ENCODE measurements around the gene ZDHHC5.

ZDHHC5 gene
- 88.7 to 187 (median 149) reads per million in 9 experiments for total RNA-seq

DNA sequence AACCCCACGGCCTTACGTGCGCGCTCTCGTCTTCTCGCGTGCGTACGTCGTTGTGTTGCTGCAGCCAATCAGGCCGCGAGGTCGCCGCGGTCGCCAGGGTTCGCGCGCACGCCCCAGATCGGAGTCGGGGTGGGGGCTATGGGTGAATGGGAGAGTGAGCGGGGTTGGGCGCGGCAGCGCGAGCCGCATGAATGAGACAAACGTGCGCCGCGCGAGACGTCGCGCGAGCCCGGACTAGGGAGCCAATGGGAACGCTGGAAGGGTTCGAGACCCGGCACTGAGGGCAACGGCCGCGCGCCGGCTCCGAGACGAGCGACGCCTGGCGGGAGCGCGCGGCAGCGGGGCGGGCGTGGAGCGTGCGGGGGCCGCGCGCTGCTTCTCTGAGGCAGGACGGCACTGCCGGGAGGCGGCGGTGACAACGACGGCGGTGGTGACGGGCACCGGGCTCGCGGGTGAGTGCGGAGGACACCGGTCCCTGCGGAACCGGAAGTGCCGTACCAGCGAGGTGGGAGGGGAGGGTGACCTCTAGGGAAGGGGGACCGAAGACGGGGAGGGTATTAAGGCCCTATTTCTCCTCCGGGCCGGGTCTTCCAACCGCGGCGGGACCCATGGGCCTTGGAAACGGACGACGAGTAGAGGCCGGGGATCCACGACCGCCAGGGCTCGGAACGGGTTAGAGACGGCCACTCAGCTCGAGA, at the start of gene ZDHHC5:
Gene ZDHHC5 (plus strand): TSS at position 379 of the 698 bp plus-strand sequence. CDS start 4,977 bp downstream, outside the sequence.
- Mint-ChIP-seq H3K4me3 (peak within 1 kb of the TSS; percentile 98 to 99), H3K9me3 (no peaks in the 10 kb centered on the region), H3K4me1 (ENCODE audit: low read depth in 2 of 2) (peaks cover 32 to 37% of the 10 kb centered on the region in 2 donors), H3K27me3 (no peaks in the 10 kb centered on the region), H3K27ac (peak within 1 kb of the TSS; percentile 98 to 99), H3K36me3 (ENCODE audit: insufficient read depth) (peaks cover 40% of the 10 kb centered on the region)
- ATAC-seq (replicated peaks), result peak; percentile 80
- DNase-seq, result peak; percentile 99

- DNase-seq, result no peak
- Mint-ChIP-seq H3K27ac (no peak overlapping the region), H3K36me3 (ENCODE audit: insufficient read depth) (no peaks in the 10 kb centered on the region), H3K27me3 (peaks cover 41 to 52% of the 10 kb centered on the region in 2 donors), H3K9me3 (peaks cover 0 to 3% of the 10 kb centered on the region in 2 donors), H3K4me3 (no peak overlapping the region), H3K4me1 (ENCODE audit: low read depth in 2 of 2) (no peaks in the 10 kb centered on the region)
- ATAC-seq (replicated peaks), result no peak
Measured at GRCh38 chr11:57618438-57618837, 49.5 kb upstream of the ZDHHC5 start.

GRCh38 chr11:57619331-57619730, 48.6 kb upstream of the ZDHHC5 start:
- H3K4me1 Mint-ChIP-seq (ENCODE audit: low read depth in 2 of 2), result no peaks in the 10 kb centered on the region
- peaks cover 0 to 3% of the 10 kb centered on the region in 2 donors for H3K9me3 Mint-ChIP-seq
- no peak overlapping the region for H3K4me3 Mint-ChIP-seq
- no peaks in the 10 kb centered on the region for H3K36me3 Mint-ChIP-seq (ENCODE audit: insufficient read depth)
- DNase-seq, result no peak
- H3K27me3 Mint-ChIP-seq, result peaks cover 41 to 44% of the 10 kb centered on the region in 2 donors
- no peak overlapping the region for H3K27ac Mint-ChIP-seq
- no peak for ATAC-seq (replicated peaks)

- H3K27ac Mint-ChIP-seq, result no peak overlapping the region
- H3K36me3 Mint-ChIP-seq (ENCODE audit: insufficient read depth), result no peaks in the 10 kb centered on the region
- peaks cover 32 to 34% of the 10 kb centered on the region in 2 donors for H3K27me3 Mint-ChIP-seq
- H3K4me3 Mint-ChIP-seq, result no peak overlapping the region
- H3K9me3 Mint-ChIP-seq, result peaks cover 0 to 3% of the 10 kb centered on the region in 2 donors
- no peak for DNase-seq
- no peaks in the 10 kb centered on the region for H3K4me1 Mint-ChIP-seq (ENCODE audit: low read depth in 2 of 2)
- ATAC-seq (replicated peaks), result no peak
Measured at GRCh38 chr11:57620467-57620866, 47.4 kb upstream of the ZDHHC5 start.

- peaks cover 14 to 23% of the 10 kb centered on the region in 2 donors for H3K27me3 Mint-ChIP-seq
- peaks cover 0 to 3% of the 10 kb centered on the region in 2 donors for H3K9me3 Mint-ChIP-seq
- no peak overlapping the region for H3K27ac Mint-ChIP-seq
- H3K4me3 Mint-ChIP-seq, result no peak overlapping the region
- H3K36me3 Mint-ChIP-seq (ENCODE audit: insufficient read depth), result no peaks in the 10 kb centered on the region
- no peak for ATAC-seq (replicated peaks)
- H3K4me1 Mint-ChIP-seq (ENCODE audit: low read depth in 2 of 2), result no peaks in the 10 kb centered on the region
- no peak for DNase-seq
Measured at GRCh38 chr11:57622263-57622662, 45.7 kb upstream of the ZDHHC5 start.

- H3K27me3 Mint-ChIP-seq, result peaks cover 14 to 23% of the 10 kb centered on the region in 2 donors
- H3K9me3 Mint-ChIP-seq, result peaks cover 0 to 1% of the 10 kb centered on the region in 2 donors
- DNase-seq, result no peak
- no peak for ATAC-seq (replicated peaks)
- no peaks in the 10 kb centered on the region for H3K36me3 Mint-ChIP-seq (ENCODE audit: insufficient read depth)
- H3K4me1 Mint-ChIP-seq (ENCODE audit: low read depth in 2 of 2), result no peaks in the 10 kb centered on the region
- H3K4me3 Mint-ChIP-seq, result no peak overlapping the region
- no peak overlapping the region for H3K27ac Mint-ChIP-seq
Measured at GRCh38 chr11:57624864-57625263, 43.0 kb upstream of the ZDHHC5 start.

DNA sequence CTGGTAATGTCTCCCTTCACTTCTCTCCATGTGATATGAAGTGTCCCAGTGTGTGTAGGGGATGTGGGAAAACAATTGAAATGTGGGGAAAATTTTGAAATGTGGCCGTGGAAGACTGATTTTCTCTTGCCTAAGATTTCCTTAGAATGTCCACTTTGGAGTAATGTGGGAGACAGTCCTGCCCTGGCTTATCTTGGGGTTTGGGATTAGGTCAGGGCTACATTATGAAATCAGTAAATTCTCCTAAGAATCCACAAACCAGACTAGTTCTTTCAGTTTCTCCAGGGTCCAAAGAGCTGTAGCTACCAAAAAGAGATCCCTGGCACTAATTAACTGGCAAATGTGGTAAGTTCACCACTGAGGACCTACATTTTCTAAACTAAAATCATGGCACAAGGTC, 41.0 kb upstream of the ZDHHC5 start:
- no peaks in the 10 kb centered on the region for H3K9me3 Mint-ChIP-seq
- no peaks in the 10 kb centered on the region for H3K4me1 Mint-ChIP-seq (ENCODE audit: low read depth in 2 of 2)
- peaks cover 20 to 21% of the 10 kb centered on the region in 2 donors for H3K27me3 Mint-ChIP-seq
- DNase-seq (no peak), ATAC-seq (replicated peaks) (no peak)
- no peak overlapping the region for H3K4me3 Mint-ChIP-seq
- no peaks in the 10 kb centered on the region for H3K36me3 Mint-ChIP-seq (ENCODE audit: insufficient read depth)
- H3K27ac Mint-ChIP-seq, result no peak overlapping the region

GRCh38 chr11:57630171-57630570, 37.7 kb upstream of the ZDHHC5 start:
- Mint-ChIP-seq H3K27me3 (peaks cover 28 to 31% of the 10 kb centered on the region in 2 donors), H3K36me3 (ENCODE audit: insufficient read depth) (no peaks in the 10 kb centered on the region), H3K4me3 (no peak overlapping the region), H3K4me1 (ENCODE audit: low read depth in 2 of 2) (no peaks in the 10 kb centered on the region), H3K9me3 (no peaks in the 10 kb centered on the region), H3K27ac (no peak overlapping the region)
- DNase-seq (no peak), ATAC-seq (replicated peaks) (no peak)

DNA sequence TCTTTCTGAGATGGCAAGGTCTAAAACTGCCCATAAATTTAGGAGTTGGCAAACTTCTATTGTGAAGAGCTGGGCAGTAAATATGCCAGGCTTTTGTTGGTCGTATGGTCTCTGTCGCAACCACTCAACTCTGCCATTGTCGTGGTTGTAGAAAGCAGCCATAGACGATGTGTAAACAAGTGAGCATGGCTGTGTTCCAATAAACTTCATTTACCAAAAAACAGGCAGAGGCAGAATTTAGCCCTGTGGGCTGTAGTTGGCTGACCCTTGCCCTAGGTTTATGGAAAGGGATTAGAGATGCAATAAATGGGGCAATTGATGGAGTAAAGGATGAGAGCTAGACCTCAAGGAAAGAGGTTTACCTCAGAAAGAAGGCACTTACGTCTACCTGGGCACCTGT, 35.8 kb upstream of the ZDHHC5 start:
- Mint-ChIP-seq H3K36me3 (ENCODE audit: insufficient read depth) (no peaks in the 10 kb centered on the region), H3K27me3 (peaks cover 35 to 40% of the 10 kb centered on the region in 2 donors), H3K9me3 (no peaks in the 10 kb centered on the region), H3K27ac (no peak overlapping the region), H3K4me3 (no peak overlapping the region), H3K4me1 (ENCODE audit: low read depth in 2 of 2) (no peaks in the 10 kb centered on the region)
- DNase-seq (no peak), ATAC-seq (replicated peaks) (no peak)

- H3K4me3 Mint-ChIP-seq, result no peak overlapping the region
- no peaks in the 10 kb centered on the region for H3K9me3 Mint-ChIP-seq
- H3K4me1 Mint-ChIP-seq (ENCODE audit: low read depth in 2 of 2), result peaks cover 8 to 10% of the 10 kb centered on the region in 2 donors
- no peak overlapping the region for H3K27ac Mint-ChIP-seq
- no peak for ATAC-seq (replicated peaks)
- peaks cover 49 to 54% of the 10 kb centered on the region in 2 donors for H3K27me3 Mint-ChIP-seq
- no peak for DNase-seq
- no peaks in the 10 kb centered on the region for H3K36me3 Mint-ChIP-seq (ENCODE audit: insufficient read depth)
Measured at GRCh38 chr11:57633394-57634070, 34.4 kb upstream of the ZDHHC5 start.

DNA sequence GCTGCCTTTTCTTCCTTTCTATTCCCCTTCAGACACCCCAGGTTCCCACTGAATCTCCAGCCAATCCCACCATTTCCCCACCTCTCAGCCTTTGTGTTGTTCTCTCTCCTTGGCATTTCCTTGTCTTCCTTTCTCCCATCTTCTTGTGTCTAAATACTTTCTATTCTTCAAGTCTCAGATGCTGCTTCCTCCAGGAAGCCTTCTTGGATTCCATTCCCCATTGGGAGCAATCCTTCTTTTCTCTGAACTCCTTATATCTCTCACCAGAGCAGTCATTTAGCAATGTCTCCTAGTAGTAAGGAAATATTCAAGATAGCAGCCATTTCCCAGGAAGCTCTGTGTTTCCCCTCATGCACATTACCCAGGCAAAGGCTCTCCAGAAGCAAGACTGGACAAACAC, 33.6 kb upstream of the ZDHHC5 start:
- Mint-ChIP-seq H3K4me1 (ENCODE audit: low read depth in 2 of 2) (peaks cover 14 to 15% of the 10 kb centered on the region in 2 donors), H3K36me3 (ENCODE audit: insufficient read depth) (no peaks in the 10 kb centered on the region), H3K27ac (no peak overlapping the region), H3K4me3 (no peak overlapping the region), H3K27me3 (peaks cover 54 to 62% of the 10 kb centered on the region in 2 donors), H3K9me3 (no peaks in the 10 kb centered on the region)
- DNase-seq (no peak), ATAC-seq (replicated peaks) (no peak)

DNA sequence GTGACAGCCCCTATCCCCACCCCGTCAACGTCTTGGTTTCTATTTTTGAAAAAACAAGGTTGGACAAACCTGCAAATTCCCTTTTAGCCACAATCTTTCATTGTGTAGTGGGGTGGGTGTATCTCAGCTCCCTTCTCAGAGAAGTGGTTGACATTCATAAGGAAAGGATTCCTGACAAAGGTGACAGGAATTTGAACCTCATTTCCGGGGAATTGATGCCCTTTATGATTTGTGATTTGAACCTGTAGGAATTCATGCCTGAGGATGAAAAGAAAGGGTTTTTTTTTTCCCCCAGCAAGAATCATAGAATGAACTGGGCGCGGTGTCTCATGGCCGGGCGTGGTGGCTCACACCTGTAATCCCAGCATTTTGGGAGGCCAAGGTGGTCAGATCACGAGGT, 32.7 kb upstream of the ZDHHC5 start:
- Mint-ChIP-seq H3K27me3 (peaks cover 54 to 63% of the 10 kb centered on the region in 2 donors), H3K4me3 (no peak overlapping the region), H3K27ac (no peak overlapping the region), H3K9me3 (no peaks in the 10 kb centered on the region), H3K4me1 (ENCODE audit: low read depth in 2 of 2) (peaks cover 14 to 15% of the 10 kb centered on the region in 2 donors), H3K36me3 (ENCODE audit: insufficient read depth) (no peaks in the 10 kb centered on the region)
- ATAC-seq (replicated peaks) (no peak), DNase-seq (no peak)

- DNase-seq, result no peak
- H3K27ac Mint-ChIP-seq, result peak overlapping the region; percentile 69 to 81
Measured at GRCh38 chr11:57637626-57638004, 30.3 kb upstream of the ZDHHC5 start.

More at GRCh38 chr11:57637626-57638004, 30.3 kb upstream of the ZDHHC5 start:
- H3K27me3 Mint-ChIP-seq, result peaks cover 46 to 51% of the 10 kb centered on the region in 2 donors
- H3K9me3 Mint-ChIP-seq, result no peaks in the 10 kb centered on the region
- H3K4me1 Mint-ChIP-seq (ENCODE audit: low read depth in 2 of 2), result peaks cover 14 to 15% of the 10 kb centered on the region in 2 donors
- H3K36me3 Mint-ChIP-seq (ENCODE audit: insufficient read depth), result no peaks in the 10 kb centered on the region
- no peak for ATAC-seq (replicated peaks)
- H3K4me3 Mint-ChIP-seq, result peak overlapping the region; percentile 84 to 85

Measured in effector memory CD8-positive, alpha-beta T cell (primary cell).